ENCODE measurements around the gene PCDHGC4.

PCDHGC4 gene

GRCh38 chr5:141484641-141485311 is at the start of gene PCDHGC4:
Gene PCDHGC4, plus strand, starts transcription at chr5:141485030. Its CDS starts 144 bp downstream, at chr5:141485174.
- peak in 1 of 2 experiments; percentile 23 for DNase-seq

- no peak for DNase-seq
These were observed 47.6 kb upstream of the PCDHGC4 start for GRCh38 chr5:141437221-141437620.

- no peak for DNase-seq
These were observed 45.3 kb upstream of the PCDHGC4 start for GRCh38 chr5:141439411-141440141.

- DNase-seq, result no peak
These were observed 44.5 kb upstream of the PCDHGC4 start for GRCh38 chr5:141440341-141440740.

- no peak for DNase-seq
These were observed 43.2 kb upstream of the PCDHGC4 start for GRCh38 chr5:141441571-141442170.

GRCh38 chr5:141465351-141465750 is 19.5 kb upstream of the PCDHGC4 start:
- no peak for DNase-seq

GRCh38 chr5:141475625-141476131 is 9.2 kb upstream of the PCDHGC4 start, which contains the start of gene PCDHGC3:
Gene PCDHGC3, plus strand, starts transcription at chr5:141475966. Its CDS starts 151 bp downstream, at chr5:141476117.
- peak; percentile 76 to 81 for DNase-seq

GRCh38 chr5:141476132-141476911 is 8.5 kb upstream of the PCDHGC4 start:
- DNase-seq, result no peak

- DNase-seq, result no peak
These were observed 7.7 kb upstream of the PCDHGC4 start for GRCh38 chr5:141477044-141477575.

- no peak for DNase-seq
These were observed 7.0 kb upstream of the PCDHGC4 start for GRCh38 chr5:141477815-141478214.

GRCh38 chr5:141478321-141478945 is 6.4 kb upstream of the PCDHGC4 start:
- DNase-seq, result no peak

GRCh38 chr5:141479776-141480175 is 5.1 kb upstream of the PCDHGC4 start:
- no peak for DNase-seq

GRCh38 chr5:141483902-141484301 is 928 bp upstream of the PCDHGC4 start:
- DNase-seq, result no peak

GRCh38 chr5:141484310-141484640 is 555 bp upstream of the PCDHGC4 start:
- DNase-seq, result no peak

- no peak for DNase-seq
These were observed 658 bp downstream of the PCDHGC4 start for GRCh38 chr5:141485321-141486055.

GRCh38 chr5:141486091-141486490 is 1.3 kb downstream of the PCDHGC4 start:
- no peak for DNase-seq

GRCh38 chr5:141487131-141487530 is 2.3 kb downstream of the PCDHGC4 start:
- no peak for DNase-seq

- no peak for DNase-seq
These were observed 4.0 kb downstream of the PCDHGC4 start, which contains the start of gene PCDHGC5 for GRCh38 chr5:141488591-141489561. Gene PCDHGC5, plus strand, starts transcription at chr5:141489081. Its CDS starts 160 bp downstream, at chr5:141489241.

- DNase-seq, result no peak
These were observed 5.0 kb downstream of the PCDHGC4 start for GRCh38 chr5:141489841-141490240.

- DNase-seq, result no peak
These were observed 5.4 kb downstream of the PCDHGC4 start for GRCh38 chr5:141490271-141490670.
